Astrocyte (in vitro differentiated cells and primary cell): ENCODE results near the gene ERMAP. TPM values are rescaled to one million over a fixed set of nuclear protein-coding genes. Genes with fewer than 3 reads are reported as not detected.
"Not testable (repeated sequence)": the region's sequence is repeated elsewhere in the genome, so short reads cannot be mapped to it uniquely, and the experiment has no call there.

Experiments
- DNase-seq: peaks from one replicate; pipeline ENCODE4 v3.0.0-alpha.2; 2010; ENCODE audit warnings: low read depth
- FAIRE-seq: peaks from 2 replicates; lab custom pipeline; 2011; peaks lifted over from hg19 to GRCh38; lab: Jason Lieb, UNC
- H2AFZ ChIP-seq: 2 replicates; pipeline ENCODE4 v1.6.0; 2012; ENCODE audit warnings: low read depth, low read length, inconsistent platforms
- H3K27ac ChIP-seq: 2 replicates; pipeline ENCODE4 v1.5.1; 2011; ENCODE audit warnings: low read depth, low read length, inconsistent platforms
- H3K27me3 ChIP-seq: 2 replicates; pipeline ENCODE4 v1.6.0; 2011; ENCODE audit warnings: low read length, inconsistent platforms; ENCODE audit not compliant: insufficient read depth
- H3K36me3 ChIP-seq: 2 replicates; pipeline ENCODE4 v1.5.1; 2011; ENCODE audit warnings: low read length, inconsistent platforms; ENCODE audit not compliant: insufficient read depth
- H3K4me1 ChIP-seq: 2 replicates; pipeline ENCODE4 v1.5.1; 2011; ENCODE audit warnings: low read length, inconsistent platforms; ENCODE audit not compliant: insufficient read depth
- H3K4me2 ChIP-seq: 2 replicates; pipeline ENCODE4 v1.6.0; 2012; ENCODE audit warnings: low read length, inconsistent platforms
- H3K4me3 ChIP-seq: 2 replicates; pipeline ENCODE4 v1.5.1; 2011; ENCODE audit warnings: low read depth, mild to moderate bottlenecking, low read length, inconsistent platforms; ENCODE audit not compliant: insufficient read depth
- H3K79me2 ChIP-seq: 2 replicates; pipeline ENCODE4 v1.6.0; 2012; ENCODE audit warnings: mild to moderate bottlenecking, low read length, inconsistent platforms; ENCODE audit not compliant: insufficient read depth
- H3K9ac ChIP-seq: 2 replicates; pipeline ENCODE4 v1.6.0; 2012; ENCODE audit warnings: mild to moderate bottlenecking, low read length, inconsistent platforms
- H3K9me3 ChIP-seq: 2 replicates; pipeline ENCODE4 v1.5.1; 2012; ENCODE audit warnings: low read depth, mild to moderate bottlenecking, low read length, inconsistent platforms; ENCODE audit not compliant: insufficient read depth
- H4K20me1 ChIP-seq: 2 replicates; pipeline ENCODE4 v1.6.0; 2012; ENCODE audit warnings: low read length, inconsistent platforms; ENCODE audit not compliant: insufficient read depth
- H3K27ac Mint-ChIP-seq: one replicate; pipeline ENCODE4 v1.8.0; 2021; ENCODE audit warnings: mild to moderate bottlenecking, mixed read lengths; ENCODE audit not compliant: unreplicated experiment
- H3K27me3 Mint-ChIP-seq: one replicate; pipeline ENCODE4 v1.8.0; 2021; ENCODE audit warnings: low read depth, mixed read lengths; ENCODE audit not compliant: unreplicated experiment
- H3K36me3 Mint-ChIP-seq: one replicate; pipeline ENCODE4 v1.8.0; 2021; ENCODE audit warnings: low read depth, mixed read lengths; ENCODE audit not compliant: unreplicated experiment
- H3K4me1 Mint-ChIP-seq: one replicate; pipeline ENCODE4 v1.8.0; 2021; ENCODE audit warnings: low read depth, mixed read lengths; ENCODE audit not compliant: unreplicated experiment
- H3K4me3 Mint-ChIP-seq: one replicate; pipeline ENCODE4 v1.8.0; 2021; ENCODE audit warnings: mild to moderate bottlenecking, moderate library complexity, mixed read lengths; ENCODE audit not compliant: unreplicated experiment
- H3K9me3 Mint-ChIP-seq: one replicate; pipeline ENCODE4 v1.8.0; 2021; ENCODE audit warnings: mild to moderate bottlenecking, mixed read lengths; ENCODE audit not compliant: unreplicated experiment
- EZH2 ChIP-seq: IDR thresholded peaks from 2 replicates; pipeline ENCODE4 v1.6.1; 2012; ENCODE audit warnings: mild to moderate bottlenecking, low read length, inconsistent platforms; ENCODE audit not compliant: insufficient read depth
- total RNA-seq: library from RNA; stranded (reverse); gene quantifications from 2 replicates; pipeline ENCODE4 v1.2.1, GENCODE V29; 2021
- TF ChIP-seq, protein P1 (sequence below): IDR thresholded peaks from 2 replicates; pipeline ENCODE4 v1.5.1; 2011; ENCODE audit warnings: low read depth, mild to moderate bottlenecking, inconsistent platforms, low read length, moderate library complexity; ENCODE audit not compliant: insufficient read depth

Gene ERMAP
- total RNA-seq, 1 donor from 2014 or later: 8.9 TPM

DNA sequence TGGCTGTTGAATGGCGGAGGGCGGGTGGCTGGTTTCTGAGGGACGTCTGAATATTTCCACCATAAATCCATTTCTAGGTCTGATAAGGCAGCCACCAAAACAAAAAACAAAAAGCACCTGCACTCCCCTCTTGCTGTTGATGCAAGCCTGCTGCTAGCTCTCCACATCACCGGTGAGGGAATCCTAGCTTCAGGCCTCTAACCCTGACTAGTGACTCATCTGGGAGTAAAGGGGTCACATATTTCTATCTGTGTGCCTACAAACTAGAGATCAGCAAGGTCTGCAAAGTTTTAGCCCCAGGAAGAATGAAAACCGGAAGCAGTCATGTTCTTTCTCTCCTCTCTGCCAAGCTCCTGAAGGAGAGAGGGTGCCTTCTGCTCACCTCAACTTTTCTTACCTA is 10.3 kb upstream of the ERMAP start:
- Histone ChIP-seq H3K4me1 (no peaks in the 10 kb centered on the region), H3K36me3 (no peaks in the 10 kb centered on the region), H3K79me2 (no peaks in the 10 kb centered on the region), H3K27me3 (no peaks in the 10 kb centered on the region), H3K9me3 (no peaks in the 10 kb centered on the region), H3K4me3 (no peak overlapping the region), H3K9ac (no peak overlapping the region), H3K27ac (no peak overlapping the region), H3K4me2 (no peak overlapping the region), H4K20me1 (no peaks in the 10 kb centered on the region), H2AFZ (no peak overlapping the region)
- Mint-ChIP-seq H3K4me1 (peaks cover 15% of the 10 kb centered on the region), H3K36me3 (peaks cover 13% of the 10 kb centered on the region), H3K4me3 (no peak overlapping the region), H3K27me3 (no peaks in the 10 kb centered on the region), H3K9me3 (no peaks in the 10 kb centered on the region), H3K27ac (no peak overlapping the region)
- no peak for FAIRE-seq
- no peak for TF ChIP-seq EZH2
- TF ChIP-seq, protein P1, sequence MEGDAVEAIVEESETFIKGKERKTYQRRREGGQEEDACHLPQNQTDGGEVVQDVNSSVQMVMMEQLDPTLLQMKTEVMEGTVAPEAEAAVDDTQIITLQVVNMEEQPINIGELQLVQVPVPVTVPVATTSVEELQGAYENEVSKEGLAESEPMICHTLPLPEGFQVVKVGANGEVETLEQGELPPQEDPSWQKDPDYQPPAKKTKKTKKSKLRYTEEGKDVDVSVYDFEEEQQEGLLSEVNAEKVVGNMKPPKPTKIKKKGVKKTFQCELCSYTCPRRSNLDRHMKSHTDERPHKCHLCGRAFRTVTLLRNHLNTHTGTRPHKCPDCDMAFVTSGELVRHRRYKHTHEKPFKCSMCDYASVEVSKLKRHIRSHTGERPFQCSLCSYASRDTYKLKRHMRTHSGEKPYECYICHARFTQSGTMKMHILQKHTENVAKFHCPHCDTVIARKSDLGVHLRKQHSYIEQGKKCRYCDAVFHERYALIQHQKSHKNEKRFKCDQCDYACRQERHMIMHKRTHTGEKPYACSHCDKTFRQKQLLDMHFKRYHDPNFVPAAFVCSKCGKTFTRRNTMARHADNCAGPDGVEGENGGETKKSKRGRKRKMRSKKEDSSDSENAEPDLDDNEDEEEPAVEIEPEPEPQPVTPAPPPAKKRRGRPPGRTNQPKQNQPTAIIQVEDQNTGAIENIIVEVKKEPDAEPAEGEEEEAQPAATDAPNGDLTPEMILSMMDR: no peak
- DNase-seq: no peak

DNA sequence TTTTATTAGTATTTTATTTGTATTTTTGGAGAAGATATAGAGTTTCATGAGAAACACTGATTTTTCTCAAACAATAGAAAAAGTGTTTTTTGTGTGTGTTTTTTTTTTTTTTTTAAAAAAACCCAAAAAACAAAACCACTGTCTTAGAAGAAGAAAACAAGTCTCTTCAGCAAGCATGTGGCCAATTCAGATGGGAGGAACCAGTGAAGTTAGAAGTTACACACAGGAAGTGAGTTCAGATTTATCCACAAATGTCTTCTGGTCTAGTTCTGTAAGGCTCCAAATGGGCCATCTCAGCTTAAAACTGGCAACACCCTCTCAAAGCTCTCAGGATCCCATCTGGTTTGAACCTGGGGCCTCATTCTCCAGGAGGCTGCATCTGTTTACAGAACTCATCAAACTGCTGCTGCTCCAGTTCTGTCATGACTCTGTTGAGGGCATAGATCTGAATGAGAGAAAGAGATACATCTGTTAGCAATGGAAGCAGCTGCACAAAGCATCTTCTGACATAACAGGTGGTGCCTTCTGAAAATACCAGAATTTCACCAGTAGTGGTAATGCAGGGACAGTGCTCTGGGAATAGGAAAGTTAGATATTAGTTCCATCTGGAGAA is 9.8 kb upstream of the ERMAP start:
- FAIRE-seq: no peak
- no peak overlapping the region for H3K27ac Mint-ChIP-seq
- H3K36me3 Mint-ChIP-seq: peaks cover 13% of the 10 kb centered on the region
- H3K9me3 Mint-ChIP-seq: no peaks in the 10 kb centered on the region
- Histone ChIP-seq H2AFZ (no peak overlapping the region), H4K20me1 (no peaks in the 10 kb centered on the region), H3K27ac (no peak overlapping the region), H3K9me3 (no peaks in the 10 kb centered on the region), H3K4me2 (no peak overlapping the region), H3K27me3 (no peaks in the 10 kb centered on the region), H3K9ac (no peak overlapping the region), H3K79me2 (no peaks in the 10 kb centered on the region), H3K36me3 (no peaks in the 10 kb centered on the region), H3K4me1 (no peaks in the 10 kb centered on the region), H3K4me3 (no peak overlapping the region)
- no peaks in the 10 kb centered on the region for H3K27me3 Mint-ChIP-seq
- no peak for DNase-seq
- no peak for TF ChIP-seq EZH2
- TF ChIP-seq, protein P1: no peak
- peaks cover 15% of the 10 kb centered on the region for H3K4me1 Mint-ChIP-seq
- H3K4me3 Mint-ChIP-seq: no peak overlapping the region

DNA sequence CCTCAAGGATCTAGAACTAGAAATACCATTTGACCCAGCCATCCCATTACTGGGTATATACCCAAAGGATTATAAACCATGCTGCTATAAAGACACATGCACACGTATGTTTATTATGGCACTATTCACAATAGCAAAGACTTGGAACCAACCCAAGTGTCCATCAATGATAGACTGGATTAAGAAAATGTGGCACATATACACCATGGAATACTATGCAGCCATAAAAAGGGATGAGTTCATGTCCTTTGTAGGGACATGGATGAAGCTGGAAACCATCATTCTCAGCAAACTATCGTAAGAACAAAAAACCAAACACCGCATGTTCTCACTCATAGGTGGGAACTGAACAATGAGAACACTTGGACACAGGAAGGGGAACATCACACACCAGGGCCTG is 2.1 kb upstream of the ERMAP start:
- peaks cover 10% of the 10 kb centered on the region for H3K4me1 Mint-ChIP-seq
- not testable (repeated sequence) for H3K4me2 ChIP-seq, H3K4me3 ChIP-seq, H3K27ac Mint-ChIP-seq, H3K36me3 ChIP-seq, H2AFZ ChIP-seq, H3K9me3 Mint-ChIP-seq, H3K4me3 Mint-ChIP-seq, H3K27me3 ChIP-seq, DNase-seq, H3K36me3 Mint-ChIP-seq, H4K20me1 ChIP-seq, H3K27me3 Mint-ChIP-seq, FAIRE-seq, H3K27ac ChIP-seq, H3K9me3 ChIP-seq, H3K9ac ChIP-seq
- Histone ChIP-seq H3K4me1 (peaks cover 16% of the 10 kb centered on the region), H3K79me2 (peaks cover 17% of the 10 kb centered on the region)
